Measurements from ENCODE around the gene SELENOH.

GRCh38 chr11:57699813-57700212, 41.5 kb upstream of the SELENOH start:
- TF ChIP-seq CTCF (IDR thresholded peaks at IDR 0.05; ENCODE audit: poor library complexity) = no peak
- TF ChIP-seq EZH2 (IDR thresholded peaks at IDR 0.05; ENCODE audit: borderline replicate concordance) = no peak

All from hepatocyte (in vitro differentiated cells).